Fibroblast of pulmonary artery (primary cell): ENCODE measurements around the gene ABCC6.

ENCODE experiments used
- DNase-seq: peaks from one replicate; pipeline ENCODE4 v3.0.0-alpha.2; 2010; ENCODE audit warnings: low read depth
- H3K4me3 ChIP-seq: replicated peaks from 2 replicates; pipeline ENCODE4 v1.5.1; 2011; ENCODE audit warnings: low read depth, mild to moderate bottlenecking, control low read depth, low read length, moderate library complexity
- CTCF ChIP-seq: IDR thresholded peaks from 2 replicates; pipeline ENCODE4 v1.5.1; 2011; ENCODE audit warnings: mild to moderate bottlenecking, control low read depth, low read length, inconsistent platforms; ENCODE audit errors: missing control alignments

Gene ABCC6

GRCh38 chr16:16169615-16170014, 53.7 kb downstream of the ABCC6 start:
- no peak overlapping the region for H3K4me3 ChIP-seq
- TF ChIP-seq CTCF: no peak

GRCh38 chr16:16168431-16168830, 54.9 kb downstream of the ABCC6 start:
- TF ChIP-seq CTCF: no peak
- no peak for DNase-seq
- H3K4me3 ChIP-seq: no peak overlapping the region

More at GRCh38 chr16:16169615-16170014, 53.7 kb downstream of the ABCC6 start:
- DNase-seq: no peak

- H3K4me3 ChIP-seq: no peak overlapping the region
- TF ChIP-seq CTCF: no peak
- DNase-seq: no peak
These were observed 55.4 kb downstream of the ABCC6 start for GRCh38 chr16:16167927-16168326.

GRCh38 chr16:16166949-16167348, 56.3 kb downstream of the ABCC6 start:
- DNase-seq: no peak
- TF ChIP-seq CTCF: no peak
- no peak overlapping the region for H3K4me3 ChIP-seq

- DNase-seq: no peak
- TF ChIP-seq CTCF: no peak
- no peak overlapping the region for H3K4me3 ChIP-seq
These were observed 57.2 kb downstream of the ABCC6 start for GRCh38 chr16:16166085-16166484.

- DNase-seq: no peak
- no peak overlapping the region for H3K4me3 ChIP-seq
- no peak for TF ChIP-seq CTCF
These were observed 59.1 kb downstream of the ABCC6 start for GRCh38 chr16:16164243-16164642.

GRCh38 chr16:16163571-16163970, 59.7 kb downstream of the ABCC6 start:
- DNase-seq: no peak
- H3K4me3 ChIP-seq: no peak overlapping the region
- TF ChIP-seq CTCF: no peak
